PC-9 (cell line): Measurements from ENCODE around the gene ABR.

Experiments
- EZH2 ChIP-seq: fragments of 200-600 bp; sonication (generic); IDR thresholded peaks from 2 replicates; pipeline ENCODE4 v1.8.0; 2017; ENCODE audit warnings: antibody characterized with exemption, low read depth
- TF ChIP-seq, protein P1 (sequence below): fragments of 200-600 bp; sonication (generic); conservative IDR thresholded peaks from 2 replicates; pipeline ENCODE4 v1.6.1; 2017; ENCODE audit warnings: mixed run types, antibody characterized with exemption, mild to moderate bottlenecking, moderate library complexity

DNA sequence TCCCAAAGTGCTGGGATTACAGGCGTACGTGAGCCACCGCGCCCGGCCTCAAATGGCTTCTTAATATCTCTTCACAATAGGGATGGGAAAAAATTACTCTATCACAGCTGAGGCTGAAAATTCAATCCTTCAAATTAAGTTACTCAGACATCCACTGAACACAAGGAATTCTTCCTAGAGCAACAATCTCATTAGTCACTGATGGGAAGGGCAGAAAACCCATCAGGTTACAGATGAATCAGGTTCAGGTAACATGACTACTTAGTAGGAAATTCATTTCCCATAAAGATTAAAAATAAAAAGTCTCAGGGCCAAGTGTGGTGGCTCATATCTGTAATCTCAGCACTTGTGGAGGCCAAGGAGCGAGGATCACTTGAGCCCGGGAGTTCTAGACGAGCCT is 42.5 kb upstream of the ABR start:
- TF ChIP-seq, protein P1, sequence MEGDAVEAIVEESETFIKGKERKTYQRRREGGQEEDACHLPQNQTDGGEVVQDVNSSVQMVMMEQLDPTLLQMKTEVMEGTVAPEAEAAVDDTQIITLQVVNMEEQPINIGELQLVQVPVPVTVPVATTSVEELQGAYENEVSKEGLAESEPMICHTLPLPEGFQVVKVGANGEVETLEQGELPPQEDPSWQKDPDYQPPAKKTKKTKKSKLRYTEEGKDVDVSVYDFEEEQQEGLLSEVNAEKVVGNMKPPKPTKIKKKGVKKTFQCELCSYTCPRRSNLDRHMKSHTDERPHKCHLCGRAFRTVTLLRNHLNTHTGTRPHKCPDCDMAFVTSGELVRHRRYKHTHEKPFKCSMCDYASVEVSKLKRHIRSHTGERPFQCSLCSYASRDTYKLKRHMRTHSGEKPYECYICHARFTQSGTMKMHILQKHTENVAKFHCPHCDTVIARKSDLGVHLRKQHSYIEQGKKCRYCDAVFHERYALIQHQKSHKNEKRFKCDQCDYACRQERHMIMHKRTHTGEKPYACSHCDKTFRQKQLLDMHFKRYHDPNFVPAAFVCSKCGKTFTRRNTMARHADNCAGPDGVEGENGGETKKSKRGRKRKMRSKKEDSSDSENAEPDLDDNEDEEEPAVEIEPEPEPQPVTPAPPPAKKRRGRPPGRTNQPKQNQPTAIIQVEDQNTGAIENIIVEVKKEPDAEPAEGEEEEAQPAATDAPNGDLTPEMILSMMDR: no peak
- TF ChIP-seq EZH2: no peak
